Upper lobe of left lung (tissue), 4 donors: ENCODE data around the gene LTBP2.

Source experiments
- EP300 ChIP-seq, 4 donors: sonication (generic); formaldehyde crosslinking; IDR thresholded peaks; one replicate each; pipeline ENCODE4 v1.5.1; 2017; ENCODE audit warnings: antibody characterized with exemption in 4 of 4, control low read depth in 2 of 4
- POLR2AphosphoS5 ChIP-seq, 2 donors: sonication (generic); formaldehyde crosslinking; IDR thresholded peaks; one replicate each; pipeline ENCODE4 v1.5.1; 2017; ENCODE audit warnings: antibody characterized with exemption in 2 of 2
- TF ChIP-seq, protein P1 (sequence below), 6 experiments: fragments of 450-650 bp in 4 of 6; fragments of 200-600 bp in 2 of 6; sonication (generic) in 2 of 6; IDR thresholded peaks; one replicate each; pipeline ENCODE4 v1.5.1; 2016 to 2019; ENCODE audit warnings: antibody characterized with exemption in 6 of 6

DNA sequence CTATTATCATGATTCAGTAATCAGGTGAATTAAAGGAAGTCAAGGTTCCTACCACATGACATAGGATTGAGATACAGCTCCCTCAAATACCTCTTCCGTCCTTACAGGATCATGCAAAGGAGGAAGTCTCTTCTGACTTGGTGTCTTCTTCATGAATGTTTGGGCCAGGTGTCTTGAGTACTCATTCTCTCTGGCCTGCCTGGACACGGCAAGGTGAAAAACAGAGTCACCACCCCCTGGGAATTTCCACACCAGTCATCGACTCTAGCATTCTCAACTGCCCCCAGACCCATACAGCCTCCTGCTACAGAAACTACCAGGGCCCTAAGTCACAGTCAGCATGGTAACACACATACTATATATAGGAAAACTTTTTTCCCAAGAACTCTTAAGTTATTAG, 44.9 kb upstream of the LTBP2 start:
- TF ChIP-seq, protein P1, sequence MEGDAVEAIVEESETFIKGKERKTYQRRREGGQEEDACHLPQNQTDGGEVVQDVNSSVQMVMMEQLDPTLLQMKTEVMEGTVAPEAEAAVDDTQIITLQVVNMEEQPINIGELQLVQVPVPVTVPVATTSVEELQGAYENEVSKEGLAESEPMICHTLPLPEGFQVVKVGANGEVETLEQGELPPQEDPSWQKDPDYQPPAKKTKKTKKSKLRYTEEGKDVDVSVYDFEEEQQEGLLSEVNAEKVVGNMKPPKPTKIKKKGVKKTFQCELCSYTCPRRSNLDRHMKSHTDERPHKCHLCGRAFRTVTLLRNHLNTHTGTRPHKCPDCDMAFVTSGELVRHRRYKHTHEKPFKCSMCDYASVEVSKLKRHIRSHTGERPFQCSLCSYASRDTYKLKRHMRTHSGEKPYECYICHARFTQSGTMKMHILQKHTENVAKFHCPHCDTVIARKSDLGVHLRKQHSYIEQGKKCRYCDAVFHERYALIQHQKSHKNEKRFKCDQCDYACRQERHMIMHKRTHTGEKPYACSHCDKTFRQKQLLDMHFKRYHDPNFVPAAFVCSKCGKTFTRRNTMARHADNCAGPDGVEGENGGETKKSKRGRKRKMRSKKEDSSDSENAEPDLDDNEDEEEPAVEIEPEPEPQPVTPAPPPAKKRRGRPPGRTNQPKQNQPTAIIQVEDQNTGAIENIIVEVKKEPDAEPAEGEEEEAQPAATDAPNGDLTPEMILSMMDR (IDR thresholded peaks at IDR 0.05): no peak
- TF ChIP-seq POLR2AphosphoS5 (IDR thresholded peaks at IDR 0.05) (no peak), EP300 (IDR thresholded peaks at IDR 0.05) (no peak)
